HCT116 (cell line): ENCODE measurements around the gene TRRAP. TPM values are rescaled to one million over a fixed set of nuclear protein-coding genes. Genes with fewer than 3 reads are reported as not detected.

Experiments
- ATAC-seq: fragments of 200-7000 bp; cut with Tn5 transposase; 2 replicates; pipeline ENCODE4 v1.9.1; 2020; ENCODE audit warnings: mild to moderate bottlenecking, moderate library complexity
- BruUV-seq: library from RNA; stranded (reverse); fragments of 400-500 nt; replicated peaks from 2 replicates; lab custom pipeline; 2021; lab: Mats Ljungman, UMichigan
- CTCF ChIA-PET: fragments of 300-600 bp; sonication (Branson Sonifier 250); formaldehyde crosslinking; loops from one replicate; lab custom pipeline; 2021; ENCODE audit warnings: antibody characterized with exemption; lab: Charles Lee
- POLR2A ChIA-PET: fragments of 300-600, 350-600 bp; sonication (Branson Sonifier 250); formaldehyde crosslinking; loops from one replicate; lab custom pipeline; 2021; ENCODE audit warnings: antibody characterized with exemption; lab: Charles Lee
- RAD21 ChIA-PET, 2 experiments: fragments of 300-600 bp; sonication (Branson Sonifier 250); formaldehyde crosslinking; loops; one replicate each; lab custom pipeline; 2023; ENCODE audit warnings: low total read pairs in 2 of 2; ENCODE audit not compliant: uncharacterized antibody in 2 of 2, unreplicated experiment in 2 of 2, low non-redundant PET in 1 of 2; lab: Charles Lee
- DNase-seq: peaks from one replicate; pipeline ENCODE4 v3.0.0-alpha.2; 2010; ENCODE audit warnings: low read depth, low spot score
- H2AFZ ChIP-seq: fragments of 200-600 bp; shearing (Covaris generic), sonication (generic); 2 replicates; pipeline ENCODE4 v1.6.1; 2017; ENCODE audit warnings: low read depth, mixed run types, mixed read lengths, antibody characterized with exemption, low read length; ENCODE audit not compliant: poor library complexity, severe bottlenecking
- H3K27ac ChIP-seq: 2 replicates; pipeline ENCODE4 v1.5.1; 2012; ENCODE audit warnings: low read depth, low read length
- H3K27me3 ChIP-seq: fragments of 200-600 bp; sonication (generic); 2 replicates; pipeline ENCODE4 v1.6.1; 2016; ENCODE audit warnings: mixed run types, low read length, mixed read lengths; ENCODE audit not compliant: insufficient read depth
- H3K36me3 ChIP-seq, 2 experiments: fragments of 200-500 bp in 1 of 2; fragments of 200-600 bp in 1 of 2; sonication (Bioruptor generic) in 1 of 2; sonication (generic) in 1 of 2; 2 replicates each; pipeline versions ENCODE4 v1.5.1 to v1.6.1; 2014 to 2016; ENCODE audit warnings: low read length in 2 of 2, inconsistent platforms in 1 of 2, mixed read lengths in 1 of 2, mixed run types in 1 of 2; ENCODE audit not compliant: insufficient read depth in 2 of 2, control insufficient read depth in 1 of 2
- H3K4me1 ChIP-seq, 2 experiments: fragments of 200-600 bp in 1 of 2; sonication (generic) in 1 of 2; 2 replicates each; pipeline versions ENCODE4 v1.5.1 to v1.6.1; 2012 to 2017; ENCODE audit warnings: low read length in 2 of 2, inconsistent platforms in 1 of 2, mild to moderate bottlenecking in 1 of 2, mixed read lengths in 1 of 2, mixed run types in 1 of 2, moderate library complexity in 1 of 2; ENCODE audit not compliant: insufficient read depth in 2 of 2, control insufficient read depth in 1 of 2
- H3K4me2 ChIP-seq: fragments of 200-600 bp; sonication (generic); 2 replicates; pipeline ENCODE4 v1.6.1; 2017; ENCODE audit warnings: mixed run types, low read length, mixed read lengths
- H3K4me3 ChIP-seq, 2 experiments: fragments of 200-600 bp in 1 of 2; sonication (generic) in 1 of 2; replicated peaks in 1 of 2; 2 replicates each; pipeline ENCODE4 v1.5.1; 2011 to 2016; ENCODE audit warnings: low read length in 2 of 2, control low read depth in 1 of 2, low read depth in 1 of 2, mild to moderate bottlenecking in 1 of 2, mixed read lengths in 1 of 2, mixed run types in 1 of 2
- H3K79me2 ChIP-seq: fragments of 200-600 bp; sonication (generic); 2 replicates; pipeline ENCODE4 v1.6.1; 2017; ENCODE audit warnings: mild to moderate bottlenecking, mixed run types, low read length, moderate library complexity, mixed read lengths; ENCODE audit not compliant: insufficient read depth
- H3K9ac ChIP-seq: fragments of 200-600 bp; sonication (generic); 2 replicates; pipeline ENCODE4 v1.6.1; 2016; ENCODE audit warnings: low read length, mixed read lengths
- H3K9me2 ChIP-seq: fragments of 200-600 bp; sonication (generic), shearing (Covaris generic); 2 replicates; pipeline ENCODE4 v1.6.1; 2017; ENCODE audit warnings: mixed run types, mild to moderate bottlenecking, moderate library complexity; ENCODE audit not compliant: insufficient read depth
- H3K9me3 ChIP-seq, 2 experiments: fragments of 200-500 bp in 1 of 2; fragments of 200-600 bp in 1 of 2; sonication (Bioruptor generic) in 1 of 2; sonication (generic) in 1 of 2; 2 replicates each; pipeline ENCODE4 v1.6.1; 2014 to 2017; ENCODE audit warnings: low read length in 2 of 2, mixed read lengths in 2 of 2, inconsistent platforms in 1 of 2, low read depth in 1 of 2, mild to moderate bottlenecking in 1 of 2, mixed run types in 1 of 2, moderate library complexity in 1 of 2; ENCODE audit not compliant: control insufficient read depth in 1 of 2, insufficient read depth in 1 of 2
- H4K20me1 ChIP-seq: fragments of 200-600 bp; sonication (generic), shearing (Covaris generic); 2 replicates; pipeline ENCODE4 v1.6.1; 2017; ENCODE audit warnings: mixed run types, mild to moderate bottlenecking, moderate library complexity; ENCODE audit not compliant: insufficient read depth
- CBX3 ChIP-seq: IDR thresholded peaks from 2 replicates; pipeline ENCODE4 v1.6.1; 2012; ENCODE audit warnings: low read depth
- CEBPB ChIP-seq: IDR thresholded peaks from 2 replicates; pipeline ENCODE4 v1.6.1; 2012; ENCODE audit warnings: low read depth
- EGR1 ChIP-seq: IDR thresholded peaks from 2 replicates; pipeline ENCODE4 v1.6.1; 2012; ENCODE audit warnings: low read depth
- ELF1 ChIP-seq: IDR thresholded peaks from 2 replicates; pipeline ENCODE4 v1.6.1; 2012; ENCODE audit warnings: low read depth, borderline replicate concordance
- EZH2 ChIP-seq: fragments of 200-600 bp; sonication (generic); IDR thresholded peaks from 2 replicates; pipeline ENCODE4 v1.6.1; 2017; ENCODE audit warnings: antibody characterized with exemption, mixed run types
- FOSL1 ChIP-seq: IDR thresholded peaks from 2 replicates; pipeline ENCODE4 v1.6.1; 2012; ENCODE audit warnings: low read depth
- JUND ChIP-seq: IDR thresholded peaks from 2 replicates; pipeline ENCODE4 v1.6.1; 2012
- POLR2A ChIP-seq: IDR thresholded peaks from 2 replicates; pipeline ENCODE4 v1.7.0; 2011; ENCODE audit warnings: borderline replicate concordance; ENCODE audit not compliant: insufficient read depth, insufficient read length; ENCODE audit errors: extremely low read depth
- POLR2AphosphoS5 ChIP-seq: IDR thresholded peaks from 2 replicates; pipeline ENCODE4 v1.6.1; 2011; ENCODE audit warnings: mild to moderate bottlenecking, low read depth, low read length, moderate library complexity
- RAD21 ChIP-seq: IDR thresholded peaks from 2 replicates; pipeline ENCODE4 v1.6.1; 2012; ENCODE audit warnings: low read depth, mild to moderate bottlenecking
- REST ChIP-seq: IDR thresholded peaks from 2 replicates; pipeline ENCODE4 v1.6.1; 2012; ENCODE audit warnings: low read depth
- SRF ChIP-seq: IDR thresholded peaks from 2 replicates; pipeline ENCODE4 v1.6.1; 2012; ENCODE audit warnings: low read depth
- TCF7L2 ChIP-seq: IDR thresholded peaks from 2 replicates; pipeline ENCODE4 v1.7.0; 2011; ENCODE audit warnings: borderline replicate concordance, inconsistent platforms; ENCODE audit not compliant: insufficient read depth, insufficient read length; ENCODE audit errors: extremely low read depth
- ZBTB33 ChIP-seq: IDR thresholded peaks from 2 replicates; pipeline ENCODE4 v1.6.1; 2011; ENCODE audit warnings: mild to moderate bottlenecking, low read length, moderate library complexity; ENCODE audit not compliant: insufficient replicate concordance; ENCODE audit errors: extremely low read depth
- intact Hi-C: fragments of 100-400 bp; cut with micrococcal nuclease; formaldehyde crosslinking; loops from 2 replicates; pipeline ENCODE4 v1.10.0; 2022
- total RNA-seq: library from RNA; stranded (reverse); gene quantifications from one replicate; pipeline ENCODE4 v1.2.1, GENCODE V29; 2021; ENCODE audit not compliant: unreplicated experiment

The TRRAP gene
- total RNA-seq, 1 experiment from 2014 or later = 44.5 TPM

- Histone ChIP-seq H3K4me1 (peaks cover 0 to 12% of the 10 kb centered on the region in 2 experiments; a peak in 1 of 4 replicates), H3K27me3 (no peaks in the 10 kb centered on the region), H3K9ac (no peak overlapping the region), H3K79me2 (no peaks in the 10 kb centered on the region), H3K9me3 (no peaks in the 10 kb centered on the region), H3K9me2 (no peaks in the 10 kb centered on the region), H3K4me3 (no peak overlapping the region), H4K20me1 (no peaks in the 10 kb centered on the region), H3K27ac (no peak overlapping the region), H3K36me3 (peaks cover 28 to 40% of the 10 kb centered on the region in 2 experiments), H3K4me2 (no peak overlapping the region), H2AFZ (no peak overlapping the region)
- BruUV-seq = no TSS peak
- ChIA-PET CTCF (no interaction called here), POLR2A (no interaction called here), RAD21 (no interaction called here)
- DNase-seq (no peak), ATAC-seq (no peak)
- TF ChIP-seq TCF7L2 = no peak
- TF ChIP-seq FOSL1 = no peak
- intact Hi-C loops = no loop called here
These were observed 169.3 kb downstream of the TRRAP start for GRCh38 chr7:99047526-99048077.

- Histone ChIP-seq H3K4me1 (peaks cover 0 to 12% of the 10 kb centered on the region in 2 experiments; a peak in 1 of 4 replicates), H3K27ac (no peak overlapping the region), H3K4me2 (no peak overlapping the region), H3K27me3 (no peaks in the 10 kb centered on the region), H3K36me3 (peaks cover 33 to 39% of the 10 kb centered on the region in 2 experiments), H4K20me1 (no peaks in the 10 kb centered on the region), H2AFZ (no peak overlapping the region), H3K4me3 (no peak overlapping the region)
- ATAC-seq (no peak), DNase-seq (no peak)
- intact Hi-C loops = no loop called here
- RAD21 ChIA-PET = no interaction called here
- CTCF ChIA-PET = interaction anchor here (1.5 kb wide), 1 partner anchor 11 kb away, joined by 3 read pairs; no protein-coding TSS in a partner anchor
- TF ChIP-seq JUND (no peak), ZBTB33 (no peak), EZH2 (no peak), TCF7L2 (no peak), SRF (no peak), CBX3 (no peak), POLR2AphosphoS5 (no peak), ELF1 (no peak), EGR1 (no peak), FOSL1 (no peak), CEBPB (no peak), RAD21 (no peak), REST (no peak), POLR2A (no peak)
- TF ChIP-seq, all 23 proteins: peak for 0
- Histone ChIP-seq H3K9ac (no peak overlapping the region), H3K9me2 (no peaks in the 10 kb centered on the region), H3K79me2 (no peaks in the 10 kb centered on the region), H3K9me3 (no peaks in the 10 kb centered on the region)
- no TSS peak for BruUV-seq
- POLR2A ChIA-PET = no interaction called here
These were observed 172.6 kb downstream of the TRRAP start for GRCh38 chr7:99050971-99051370.
